ENCODE measurements around the gene PCDHA8.
"Not testable (repeated sequence)": the region's sequence is repeated elsewhere in the genome, so short reads cannot be mapped to it uniquely, and the experiment has no call there.

PCDHA8 gene

GRCh38 chr5:140806834-140807775 lies 33.9 kb upstream of the PCDHA8 start, which contains the start of gene PCDHA4:
PCDHA4 (plus strand) TSS chr5:140807068.
- no peaks in the 10 kb centered on the region for H3K36me3 ChIP-seq (ENCODE audit: control insufficient read depth, insufficient read depth, low read length)
- H3K4me1 ChIP-seq (ENCODE audit: control insufficient read depth, insufficient read depth, low read length): no peaks in the 10 kb centered on the region
- H3K9me3 ChIP-seq (ENCODE audit: control insufficient read depth, insufficient read depth, low read length): peaks cover 6% of the 10 kb centered on the region; the same call in 1 of the 2 replicates
- peak within 1 kb of the TSS; percentile 80 for H3K9ac ChIP-seq (ENCODE audit: low read depth, low read length)
- H3K27me3 ChIP-seq (ENCODE audit: control insufficient read depth, insufficient read depth, low read length): no peaks in the 10 kb centered on the region
- no peak within 1 kb of the TSS for H3K27ac ChIP-seq (ENCODE audit: low read depth, low read length)
- peak within 1 kb of the TSS; percentile 83 for H3K4me3 ChIP-seq (ENCODE audit: low read depth, low read length)

- H3K9me3 ChIP-seq (ENCODE audit: control insufficient read depth, insufficient read depth, low read length); H3K9ac ChIP-seq (ENCODE audit: low read depth, low read length); H3K27ac ChIP-seq (ENCODE audit: low read depth, low read length); H3K36me3 ChIP-seq (ENCODE audit: control insufficient read depth, insufficient read depth, low read length); H3K4me3 ChIP-seq (ENCODE audit: low read depth, low read length); H3K27me3 ChIP-seq (ENCODE audit: control insufficient read depth, insufficient read depth, low read length); H3K4me1 ChIP-seq (ENCODE audit: control insufficient read depth, insufficient read depth, low read length): not testable (repeated sequence)
Observed at GRCh38 chr5:140808241-140808888, 32.6 kb upstream of the PCDHA8 start.

- no peak overlapping the region for H3K27ac ChIP-seq (ENCODE audit: low read depth, low read length)
- no peak overlapping the region for H3K4me3 ChIP-seq (ENCODE audit: low read depth, low read length)
- no peaks in the 10 kb centered on the region for H3K27me3 ChIP-seq (ENCODE audit: control insufficient read depth, insufficient read depth, low read length)
- H3K9ac ChIP-seq (ENCODE audit: low read depth, low read length): no peak overlapping the region
- H3K9me3 ChIP-seq (ENCODE audit: control insufficient read depth, insufficient read depth, low read length): no peaks in the 10 kb centered on the region
- H3K4me1 ChIP-seq (ENCODE audit: control insufficient read depth, insufficient read depth, low read length): no peaks in the 10 kb centered on the region
- H3K36me3 ChIP-seq (ENCODE audit: control insufficient read depth, insufficient read depth, low read length): no peaks in the 10 kb centered on the region
Observed at GRCh38 chr5:140808889-140809291, 32.1 kb upstream of the PCDHA8 start.

DNA sequence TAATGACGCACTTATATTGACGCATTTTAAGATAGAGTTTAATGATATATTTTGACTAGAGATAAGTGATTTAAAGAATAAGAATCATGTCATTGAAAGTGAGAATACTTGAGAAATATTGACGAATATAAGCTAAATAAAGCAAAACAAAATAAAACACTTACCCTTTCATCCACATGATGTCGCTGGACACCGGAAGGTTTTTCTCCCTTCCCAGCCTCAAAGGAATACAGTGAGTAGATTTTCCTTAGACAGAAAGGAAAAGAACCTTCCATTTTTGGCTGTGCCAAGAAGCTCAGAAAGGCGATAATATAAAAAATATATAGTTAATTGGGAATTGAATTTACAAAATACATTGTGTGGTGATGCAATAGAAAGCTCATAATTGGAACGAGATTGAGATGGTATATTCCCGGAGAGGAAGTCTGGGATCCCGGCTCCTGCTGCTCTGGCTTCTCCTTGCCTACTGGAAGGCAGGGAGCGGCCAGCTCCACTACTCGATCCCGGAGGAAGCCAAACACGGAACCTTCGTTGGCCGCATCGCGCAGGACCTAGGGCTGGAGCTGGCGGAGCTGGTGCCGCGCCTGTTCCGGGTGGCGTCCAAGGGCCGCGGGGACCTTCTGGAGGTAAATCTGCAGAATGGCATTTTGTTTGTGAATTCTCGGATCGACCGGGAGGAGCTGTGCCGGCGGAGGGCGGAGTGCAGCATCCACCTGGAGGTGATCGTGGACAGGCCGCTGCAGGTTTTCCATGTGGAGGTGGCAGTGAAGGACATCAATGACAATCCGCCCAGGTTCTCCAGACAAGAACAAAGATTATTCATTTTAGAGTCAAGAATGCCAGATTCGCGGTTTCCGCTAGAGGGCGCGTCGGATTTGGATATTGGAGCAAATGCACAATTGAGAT lies 19.4 kb upstream of the PCDHA8 start, which contains the start of gene PCDHA5:
TSS of gene PCDHA5 (plus strand) at position 239 of the 906 bp plus-strand sequence.
- Histone ChIP-seq H3K4me3 (ENCODE audit: low read depth, low read length) (no peak within 1 kb of the TSS), H3K4me1 (ENCODE audit: control insufficient read depth, insufficient read depth, low read length) (no peaks in the 10 kb centered on the region)

GRCh38 chr5:140822281-140822629 lies 18.7 kb upstream of the PCDHA8 start:
- Histone ChIP-seq H3K9me3 (ENCODE audit: control insufficient read depth, insufficient read depth, low read length) (no peaks in the 10 kb centered on the region), H3K4me3 (ENCODE audit: low read depth, low read length) (no peak overlapping the region), H3K36me3 (ENCODE audit: control insufficient read depth, insufficient read depth, low read length) (no peaks in the 10 kb centered on the region), H3K9ac (ENCODE audit: low read depth, low read length) (no peak overlapping the region), H3K27me3 (ENCODE audit: control insufficient read depth, insufficient read depth, low read length) (no peaks in the 10 kb centered on the region), H3K27ac (ENCODE audit: low read depth, low read length) (no peak overlapping the region), H3K4me1 (ENCODE audit: control insufficient read depth, insufficient read depth, low read length) (no peaks in the 10 kb centered on the region)

More for the DNA sequence above, 19.4 kb upstream of the PCDHA8 start, which contains the start of gene PCDHA5:
- Histone ChIP-seq H3K9me3 (ENCODE audit: control insufficient read depth, insufficient read depth, low read length) (no peaks in the 10 kb centered on the region), H3K9ac (ENCODE audit: low read depth, low read length) (no peak within 1 kb of the TSS), H3K27me3 (ENCODE audit: control insufficient read depth, insufficient read depth, low read length) (no peaks in the 10 kb centered on the region), H3K27ac (ENCODE audit: low read depth, low read length) (no peak within 1 kb of the TSS), H3K36me3 (ENCODE audit: control insufficient read depth, insufficient read depth, low read length) (no peaks in the 10 kb centered on the region)

- not testable (repeated sequence) for H3K4me3 ChIP-seq (ENCODE audit: low read depth, low read length); H3K9me3 ChIP-seq (ENCODE audit: control insufficient read depth, insufficient read depth, low read length)
Observed at GRCh38 chr5:140822969-140823368, 18.0 kb upstream of the PCDHA8 start.

DNA sequence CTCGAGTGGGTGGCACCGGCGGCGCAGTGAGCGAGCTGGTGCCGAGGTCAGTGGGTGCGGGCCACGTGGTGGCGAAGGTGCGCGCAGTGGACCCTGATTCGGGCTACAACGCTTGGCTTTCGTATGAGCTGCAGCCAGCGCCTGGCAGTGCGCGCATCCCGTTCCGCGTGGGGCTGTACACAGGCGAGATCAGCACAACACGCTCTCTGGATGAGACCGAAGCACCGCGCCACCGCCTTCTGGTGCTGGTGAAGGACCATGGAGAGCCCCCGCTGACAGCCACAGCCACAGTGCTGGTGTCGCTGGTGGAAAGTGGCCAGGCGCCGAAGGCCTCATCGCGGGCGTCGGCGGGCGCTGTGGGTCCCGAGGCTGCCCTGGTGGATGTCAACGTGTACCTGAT lies 17.5 kb upstream of the PCDHA8 start:
- Histone ChIP-seq H3K4me1 (ENCODE audit: control insufficient read depth, insufficient read depth, low read length) (no peaks in the 10 kb centered on the region), H3K36me3 (ENCODE audit: control insufficient read depth, insufficient read depth, low read length) (no peaks in the 10 kb centered on the region), H3K9ac (ENCODE audit: low read depth, low read length) (no peak overlapping the region), H3K27me3 (ENCODE audit: control insufficient read depth, insufficient read depth, low read length) (no peaks in the 10 kb centered on the region), H3K27ac (ENCODE audit: low read depth, low read length) (no peak overlapping the region), H3K4me3 (ENCODE audit: low read depth, low read length) (no peak overlapping the region), H3K9me3 (ENCODE audit: control insufficient read depth, insufficient read depth, low read length) (no peaks in the 10 kb centered on the region)

More at GRCh38 chr5:140822969-140823368, 18.0 kb upstream of the PCDHA8 start:
- not testable (repeated sequence) for H3K27me3 ChIP-seq (ENCODE audit: control insufficient read depth, insufficient read depth, low read length); H3K36me3 ChIP-seq (ENCODE audit: control insufficient read depth, insufficient read depth, low read length); H3K27ac ChIP-seq (ENCODE audit: low read depth, low read length); H3K4me1 ChIP-seq (ENCODE audit: control insufficient read depth, insufficient read depth, low read length); H3K9ac ChIP-seq (ENCODE audit: low read depth, low read length)

DNA sequence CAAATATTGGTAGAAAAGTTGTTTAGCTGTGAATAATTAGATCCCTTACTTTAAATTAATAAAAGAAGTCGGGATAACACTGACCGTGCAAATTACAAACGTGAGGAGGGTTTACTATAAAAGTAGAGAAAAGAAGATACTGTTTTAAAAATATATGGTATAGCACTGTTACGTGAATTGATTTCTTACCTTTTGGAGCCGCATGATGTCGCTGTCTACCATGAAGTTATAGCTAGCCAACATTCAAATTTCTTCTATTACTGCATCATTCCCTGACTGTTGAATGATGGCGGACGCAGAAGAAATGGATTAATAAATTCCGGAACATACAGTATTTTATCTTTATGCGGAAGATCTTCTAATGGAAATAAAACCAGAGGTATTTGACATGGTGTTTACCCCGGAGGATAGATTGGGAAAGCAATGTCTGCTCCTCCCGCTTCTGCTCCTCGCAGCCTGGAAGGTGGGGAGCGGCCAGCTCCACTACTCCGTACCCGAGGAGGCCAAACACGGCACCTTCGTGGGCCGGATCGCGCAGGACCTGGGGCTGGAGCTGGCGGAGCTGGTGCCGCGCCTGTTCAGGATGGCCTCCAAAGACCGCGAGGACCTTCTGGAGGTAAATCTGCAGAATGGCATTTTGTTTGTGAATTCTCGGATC lies 13.2 kb upstream of the PCDHA8 start, which contains the start of gene PCDHA6:
TSS of gene PCDHA6 (plus strand) at position 257 of the 658 bp plus-strand sequence. CDS start at position 389, 132 bp downstream.
- H3K9ac ChIP-seq (ENCODE audit: low read depth, low read length): no peak within 1 kb of the TSS
- H3K4me3 ChIP-seq (ENCODE audit: low read depth, low read length): no peak within 1 kb of the TSS
- H3K4me1 ChIP-seq (ENCODE audit: control insufficient read depth, insufficient read depth, low read length): no peaks in the 10 kb centered on the region
- H3K36me3 ChIP-seq (ENCODE audit: control insufficient read depth, insufficient read depth, low read length): no peaks in the 10 kb centered on the region
- no peak within 1 kb of the TSS for H3K27ac ChIP-seq (ENCODE audit: low read depth, low read length)
- H3K9me3 ChIP-seq (ENCODE audit: control insufficient read depth, insufficient read depth, low read length): no peaks in the 10 kb centered on the region
- no peaks in the 10 kb centered on the region for H3K27me3 ChIP-seq (ENCODE audit: control insufficient read depth, insufficient read depth, low read length)

DNA sequence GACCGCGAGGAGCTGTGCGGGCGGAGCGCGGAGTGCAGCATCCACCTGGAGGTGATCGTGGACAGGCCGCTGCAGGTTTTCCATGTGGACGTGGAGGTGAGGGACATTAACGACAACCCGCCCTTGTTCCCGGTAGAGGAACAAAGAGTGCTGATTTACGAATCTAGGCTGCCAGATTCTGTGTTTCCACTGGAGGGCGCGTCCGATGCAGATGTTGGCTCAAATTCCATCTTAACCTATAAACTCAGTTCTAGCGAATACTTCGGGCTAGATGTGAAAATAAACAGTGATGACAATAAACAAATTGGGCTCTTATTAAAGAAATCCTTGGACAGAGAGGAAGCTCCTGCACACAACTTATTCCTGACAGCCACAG lies 12.6 kb upstream of the PCDHA8 start:
- Histone ChIP-seq H3K4me1 (ENCODE audit: control insufficient read depth, insufficient read depth, low read length) (no peaks in the 10 kb centered on the region), H3K9ac (ENCODE audit: low read depth, low read length) (no peak overlapping the region), H3K4me3 (ENCODE audit: low read depth, low read length) (no peak overlapping the region), H3K27me3 (ENCODE audit: control insufficient read depth, insufficient read depth, low read length) (no peaks in the 10 kb centered on the region), H3K27ac (ENCODE audit: low read depth, low read length) (no peak overlapping the region), H3K36me3 (ENCODE audit: control insufficient read depth, insufficient read depth, low read length) (no peaks in the 10 kb centered on the region), H3K9me3 (ENCODE audit: control insufficient read depth, insufficient read depth, low read length) (no peaks in the 10 kb centered on the region)

All from HUES48 (cell line).